Measurements from ENCODE around the gene PXMP4. TPM values are rescaled to one million over a fixed set of nuclear protein-coding genes. Genes with fewer than 3 reads are reported as not detected.
A peak's percentile ranks its signal among the peaks of the same experiment; 100 is the strongest.

Gene PXMP4
- total and polyA plus RNA-seq, 7 donors = 4.5 to 8.2 (median 6.6) TPM

GRCh38 chr20:33730946-33731692 lies 11.0 kb upstream of the PXMP4 start:
- Histone ChIP-seq H3K36me3 (no peaks in the 10 kb centered on the region), H3K27me3 (no peaks in the 10 kb centered on the region), H3K9me3 (peaks cover 0 to 2% (median under 1%) of the 10 kb centered on the region in 4 donors), H3K4me3 (peak overlapping the region; percentile 44 to 76 (median 64)), H3K4me1 (peaks cover 0 to 29% (median 27%) of the 10 kb centered on the region in 4 donors), H3K27ac (peak overlapping the region; percentile 88 to 92 (median 91))
- intact Hi-C loops (cut with DNase I) = loop anchor here (5.0 to 10.0 kb wide), 2 partner anchors 44 to 286 kb away; partner anchors contain the start of genes E2F1 and SNTA1
- no peak for TF ChIP-seq EP300 (IDR thresholded peaks at IDR 0.05)
- TF ChIP-seq POLR2A (IDR thresholded peaks at IDR 0.05) = no peak
- no peak for TF ChIP-seq POLR2AphosphoS5 (IDR thresholded peaks at IDR 0.05)
- no peak for TF ChIP-seq CTCF (IDR thresholded peaks at IDR 0.05)
- DNase-seq = no peak
- whole genome bisulfite sequencing, 2 donors = 85 to 88% methylated on average over 18 of the region's 18 CpGs

GRCh38 chr20:33729101-33729500 lies 9.0 kb upstream of the PXMP4 start:
- Histone ChIP-seq H3K9me3 (no peaks in the 10 kb centered on the region), H3K4me1 (peaks cover 0 to 25% (median 23%) of the 10 kb centered on the region in 4 donors), H3K4me3 (no peak overlapping the region), H3K36me3 (no peaks in the 10 kb centered on the region), H3K27me3 (no peaks in the 10 kb centered on the region), H3K27ac (no peak overlapping the region)
- intact Hi-C loops (cut with DNase I) = no loop called here
- TF ChIP-seq POLR2AphosphoS5 (IDR thresholded peaks at IDR 0.05) (no peak), CTCF (IDR thresholded peaks at IDR 0.05) (no peak), EP300 (IDR thresholded peaks at IDR 0.05) (no peak), POLR2A (IDR thresholded peaks at IDR 0.05) (no peak)
- WGBS, 2 donors = 65 to 81% methylated on average over 4 of the region's 4 CpGs
- no peak for DNase-seq

- Histone ChIP-seq H3K27me3 (no peaks in the 10 kb centered on the region), H3K4me1 (peaks cover 0 to 19% (median 17%) of the 10 kb centered on the region in 4 donors), H3K36me3 (no peaks in the 10 kb centered on the region), H3K27ac (no peak overlapping the region), H3K9me3 (no peaks in the 10 kb centered on the region), H3K4me3 (no peak overlapping the region)
- TF ChIP-seq POLR2A (IDR thresholded peaks at IDR 0.05) (no peak), CTCF (IDR thresholded peaks at IDR 0.05) (no peak), POLR2AphosphoS5 (IDR thresholded peaks at IDR 0.05) (no peak), EP300 (IDR thresholded peaks at IDR 0.05) (no peak)
- intact Hi-C loops (cut with DNase I) = no loop called here
- 76 to 86% methylated on average over 2 of the region's 2 CpGs for WGBS, 2 donors
- no peak for DNase-seq
Measured at GRCh38 chr20:33728463-33728862, 8.4 kb upstream of the PXMP4 start.

- H3K36me3 ChIP-seq = no peaks in the 10 kb centered on the region
- TF ChIP-seq CTCF (IDR thresholded peaks at IDR 0.05) (no peak), EP300 (IDR thresholded peaks at IDR 0.05) (no peak), POLR2AphosphoS5 (IDR thresholded peaks at IDR 0.05) (no peak), POLR2A (IDR thresholded peaks at IDR 0.05) (no peak)
- H3K9me3 ChIP-seq = no peaks in the 10 kb centered on the region
- no peak overlapping the region for H3K27ac ChIP-seq
- H3K27me3 ChIP-seq = no peaks in the 10 kb centered on the region
- intact Hi-C loops (cut with DNase I) = no loop called here
- H3K4me3 ChIP-seq = no peak overlapping the region
- peaks cover 0 to 12% (median 10%) of the 10 kb centered on the region in 4 donors for H3K4me1 ChIP-seq
- WGBS, 2 donors = 88 to 93% methylated on average over 3 of the region's 3 CpGs
- no peak for DNase-seq
Measured at GRCh38 chr20:33727806-33728205, 7.7 kb upstream of the PXMP4 start.

Data from sigmoid colon (tissue), 7 donors.